Measurements from ENCODE around the gene DHDDS. TPM values are rescaled to one million over a fixed set of nuclear protein-coding genes. Genes with fewer than 3 reads are reported as not detected.
"Not testable (repeated sequence)": the region's sequence is repeated elsewhere in the genome, so short reads cannot be mapped to it uniquely, and the experiment has no call there.

DHDDS gene
- 46.0 and 55.7 TPM in 2 replicates for total RNA-seq (ENCODE audit: low replicate concordance)

DNA sequence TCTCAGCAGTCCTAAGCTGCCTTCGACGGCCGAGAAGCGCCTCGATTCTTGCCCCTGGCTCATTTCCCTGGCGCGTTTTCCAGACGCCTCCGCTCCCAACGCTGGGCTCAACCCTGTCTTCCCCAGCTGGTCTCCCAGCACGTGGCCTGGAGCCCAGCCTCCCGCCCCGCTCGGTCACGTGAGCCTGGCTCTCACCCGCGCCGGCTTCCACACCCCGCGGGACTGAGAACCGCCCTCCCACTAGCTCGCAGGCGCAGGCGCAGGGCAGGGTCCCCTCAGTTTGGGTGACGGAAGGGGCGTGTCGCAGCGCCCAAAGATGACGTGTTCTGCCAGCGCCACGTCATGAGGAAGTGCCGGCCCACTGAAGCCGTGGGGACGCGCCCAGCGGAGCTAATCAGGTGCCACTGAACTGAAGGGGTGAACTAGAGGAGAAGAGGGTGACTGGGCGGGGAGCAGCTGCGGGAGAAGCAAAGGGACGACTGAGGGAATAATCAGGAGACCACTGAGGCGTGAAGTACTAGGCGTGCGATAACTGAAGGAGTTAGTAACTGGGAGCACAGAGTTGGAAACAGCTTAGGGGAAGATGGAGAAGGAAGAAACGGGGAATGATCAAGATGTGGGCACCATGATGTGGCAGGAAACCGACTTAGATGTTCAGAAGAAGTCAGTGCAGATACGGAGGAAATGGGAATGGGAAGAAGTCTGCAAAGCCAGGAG, at the start of gene DHDDS:
DHDDS (plus strand) TSS at position 343 of the 717 bp plus-strand sequence. CDS start 625 bp downstream, outside the sequence.
- TF ChIP-seq, protein P1, sequence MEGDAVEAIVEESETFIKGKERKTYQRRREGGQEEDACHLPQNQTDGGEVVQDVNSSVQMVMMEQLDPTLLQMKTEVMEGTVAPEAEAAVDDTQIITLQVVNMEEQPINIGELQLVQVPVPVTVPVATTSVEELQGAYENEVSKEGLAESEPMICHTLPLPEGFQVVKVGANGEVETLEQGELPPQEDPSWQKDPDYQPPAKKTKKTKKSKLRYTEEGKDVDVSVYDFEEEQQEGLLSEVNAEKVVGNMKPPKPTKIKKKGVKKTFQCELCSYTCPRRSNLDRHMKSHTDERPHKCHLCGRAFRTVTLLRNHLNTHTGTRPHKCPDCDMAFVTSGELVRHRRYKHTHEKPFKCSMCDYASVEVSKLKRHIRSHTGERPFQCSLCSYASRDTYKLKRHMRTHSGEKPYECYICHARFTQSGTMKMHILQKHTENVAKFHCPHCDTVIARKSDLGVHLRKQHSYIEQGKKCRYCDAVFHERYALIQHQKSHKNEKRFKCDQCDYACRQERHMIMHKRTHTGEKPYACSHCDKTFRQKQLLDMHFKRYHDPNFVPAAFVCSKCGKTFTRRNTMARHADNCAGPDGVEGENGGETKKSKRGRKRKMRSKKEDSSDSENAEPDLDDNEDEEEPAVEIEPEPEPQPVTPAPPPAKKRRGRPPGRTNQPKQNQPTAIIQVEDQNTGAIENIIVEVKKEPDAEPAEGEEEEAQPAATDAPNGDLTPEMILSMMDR (IDR thresholded peaks at IDR 0.05; ENCODE audit: insufficient read depth, low read length), result no peak
- H3K4me3 ChIP-seq (ENCODE audit: low read depth, low read length), result peak within 1 kb of the TSS; percentile 96
- peak; percentile 98 for DNase-seq (ENCODE audit: low read depth)

GRCh38 chr1:26384076-26384475, 48.0 kb upstream of the DHDDS start:
- no peak overlapping the region for H3K4me3 ChIP-seq (ENCODE audit: low read depth, low read length)
- DNase-seq (ENCODE audit: low read depth), result no peak
- TF ChIP-seq, protein P1 (IDR thresholded peaks at IDR 0.05; ENCODE audit: insufficient read depth, low read length), result no peak

GRCh38 chr1:26385063-26385462, 47.1 kb upstream of the DHDDS start:
- not testable (repeated sequence) for DNase-seq (ENCODE audit: low read depth)

GRCh38 chr1:26387447-26387846, 44.7 kb upstream of the DHDDS start:
- TF ChIP-seq, protein P1 (IDR thresholded peaks at IDR 0.05; ENCODE audit: insufficient read depth, low read length), result no peak
- DNase-seq (ENCODE audit: low read depth), result peak; percentile 33
- no peak overlapping the region for H3K4me3 ChIP-seq (ENCODE audit: low read depth, low read length)

More at GRCh38 chr1:26385063-26385462, 47.1 kb upstream of the DHDDS start:
- H3K4me3 ChIP-seq (ENCODE audit: low read depth, low read length), result not testable (repeated sequence)

- H3K4me3 ChIP-seq (ENCODE audit: low read depth, low read length), result no peak overlapping the region
- TF ChIP-seq, protein P1 (IDR thresholded peaks at IDR 0.05; ENCODE audit: insufficient read depth, low read length), result no peak
- no peak for DNase-seq (ENCODE audit: low read depth)
Measured at GRCh38 chr1:26388791-26389445, 43.2 kb upstream of the DHDDS start.

DNA sequence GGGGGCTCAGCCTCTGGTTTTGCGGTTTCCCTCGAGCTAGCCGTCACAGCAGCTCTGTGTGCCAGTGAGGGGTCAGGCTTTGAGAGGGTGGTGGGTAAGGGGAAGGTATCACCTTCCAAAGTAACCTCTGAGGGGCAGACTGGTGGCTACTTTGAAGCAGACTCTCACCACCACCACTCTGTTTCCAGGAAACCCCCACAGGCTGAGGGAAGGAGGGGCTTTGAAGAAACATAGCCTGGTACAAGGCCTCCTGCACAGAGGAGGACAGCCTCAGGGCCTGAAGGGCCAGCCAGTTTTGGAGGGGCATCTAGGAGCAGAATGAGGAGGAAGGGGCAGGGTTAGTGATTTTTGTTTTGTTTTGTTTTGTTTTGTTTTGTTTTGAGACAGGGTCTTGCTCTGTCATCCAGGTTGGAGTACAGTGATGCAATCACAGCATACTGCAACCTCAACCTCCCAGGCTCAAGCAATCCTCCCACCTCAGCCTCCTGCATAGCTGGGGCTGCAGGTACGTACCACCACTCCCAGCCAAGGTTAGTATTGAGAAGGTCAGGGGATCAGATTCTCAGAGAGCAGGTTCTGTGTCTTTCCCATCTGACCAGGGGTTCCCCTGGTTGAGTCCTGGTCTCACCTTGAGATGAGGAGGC, 42.4 kb upstream of the DHDDS start:
- H3K4me3 ChIP-seq (ENCODE audit: low read depth, low read length), result no peak overlapping the region
- TF ChIP-seq, protein P1 (IDR thresholded peaks at IDR 0.05; ENCODE audit: insufficient read depth, low read length), result no peak
- no peak for DNase-seq (ENCODE audit: low read depth)

- TF ChIP-seq, protein P1 (IDR thresholded peaks at IDR 0.05; ENCODE audit: insufficient read depth, low read length), result peak; percentile 91
- no peak overlapping the region for H3K4me3 ChIP-seq (ENCODE audit: low read depth, low read length)
- peak; percentile 75 for DNase-seq (ENCODE audit: low read depth)
Measured at GRCh38 chr1:26391450-26391849, 40.7 kb upstream of the DHDDS start.

Measured in fibroblast of the aortic adventitia (primary cell).